ENCODE data around the gene CRACR2B. TPM values are rescaled to one million over a fixed set of nuclear protein-coding genes. Genes with fewer than 3 reads are reported as not detected.
A peak's percentile ranks its signal among the peaks of the same experiment; 100 is the strongest.

CRACR2B gene
- total and polyA plus RNA-seq, 2 of the 13 experiments (the other 11 are each of a cell fraction or from before 2014, with no cell fraction given) = 14.9 to 21.0 TPM

DNA sequence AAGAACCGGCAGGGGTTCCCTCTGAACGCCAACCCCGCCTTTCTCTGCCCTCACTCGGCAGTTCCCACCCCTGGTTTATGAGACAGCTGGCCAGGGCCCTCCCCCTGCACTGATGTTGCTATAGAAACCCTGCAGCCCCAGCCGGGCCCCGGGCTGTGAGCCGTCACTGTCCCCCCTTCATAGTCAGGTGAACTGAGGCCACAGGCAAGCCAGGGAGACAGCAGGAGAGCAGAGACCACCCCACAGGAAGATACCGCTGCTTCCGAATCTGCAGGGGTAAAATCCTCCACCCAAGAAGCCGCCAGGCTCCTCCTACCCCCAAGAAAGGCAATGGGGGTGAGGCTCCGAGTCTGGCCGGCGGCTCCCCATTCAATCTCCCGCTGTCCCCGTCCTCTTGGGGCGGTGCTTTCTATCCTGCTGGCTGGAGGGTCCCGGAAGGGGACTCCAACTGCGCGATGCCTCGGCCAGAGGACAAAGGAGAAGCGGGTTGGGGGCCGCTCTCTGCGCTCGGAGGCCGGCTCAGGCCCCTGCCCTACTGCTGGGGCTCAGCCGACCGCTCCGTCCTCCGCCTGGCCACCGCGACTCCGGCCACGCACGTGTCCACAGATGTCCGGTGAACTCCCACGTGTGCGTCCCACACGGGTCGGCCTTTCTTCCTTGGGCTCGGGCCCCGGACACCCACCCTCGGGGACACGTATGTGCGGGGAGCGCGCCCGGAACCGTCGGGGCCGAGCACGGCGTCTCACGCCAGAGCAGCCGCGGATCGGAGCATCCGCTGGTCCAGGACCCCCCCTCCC is 30.2 kb upstream of the CRACR2B start (continued):
- TF ChIP-seq, protein P1, sequence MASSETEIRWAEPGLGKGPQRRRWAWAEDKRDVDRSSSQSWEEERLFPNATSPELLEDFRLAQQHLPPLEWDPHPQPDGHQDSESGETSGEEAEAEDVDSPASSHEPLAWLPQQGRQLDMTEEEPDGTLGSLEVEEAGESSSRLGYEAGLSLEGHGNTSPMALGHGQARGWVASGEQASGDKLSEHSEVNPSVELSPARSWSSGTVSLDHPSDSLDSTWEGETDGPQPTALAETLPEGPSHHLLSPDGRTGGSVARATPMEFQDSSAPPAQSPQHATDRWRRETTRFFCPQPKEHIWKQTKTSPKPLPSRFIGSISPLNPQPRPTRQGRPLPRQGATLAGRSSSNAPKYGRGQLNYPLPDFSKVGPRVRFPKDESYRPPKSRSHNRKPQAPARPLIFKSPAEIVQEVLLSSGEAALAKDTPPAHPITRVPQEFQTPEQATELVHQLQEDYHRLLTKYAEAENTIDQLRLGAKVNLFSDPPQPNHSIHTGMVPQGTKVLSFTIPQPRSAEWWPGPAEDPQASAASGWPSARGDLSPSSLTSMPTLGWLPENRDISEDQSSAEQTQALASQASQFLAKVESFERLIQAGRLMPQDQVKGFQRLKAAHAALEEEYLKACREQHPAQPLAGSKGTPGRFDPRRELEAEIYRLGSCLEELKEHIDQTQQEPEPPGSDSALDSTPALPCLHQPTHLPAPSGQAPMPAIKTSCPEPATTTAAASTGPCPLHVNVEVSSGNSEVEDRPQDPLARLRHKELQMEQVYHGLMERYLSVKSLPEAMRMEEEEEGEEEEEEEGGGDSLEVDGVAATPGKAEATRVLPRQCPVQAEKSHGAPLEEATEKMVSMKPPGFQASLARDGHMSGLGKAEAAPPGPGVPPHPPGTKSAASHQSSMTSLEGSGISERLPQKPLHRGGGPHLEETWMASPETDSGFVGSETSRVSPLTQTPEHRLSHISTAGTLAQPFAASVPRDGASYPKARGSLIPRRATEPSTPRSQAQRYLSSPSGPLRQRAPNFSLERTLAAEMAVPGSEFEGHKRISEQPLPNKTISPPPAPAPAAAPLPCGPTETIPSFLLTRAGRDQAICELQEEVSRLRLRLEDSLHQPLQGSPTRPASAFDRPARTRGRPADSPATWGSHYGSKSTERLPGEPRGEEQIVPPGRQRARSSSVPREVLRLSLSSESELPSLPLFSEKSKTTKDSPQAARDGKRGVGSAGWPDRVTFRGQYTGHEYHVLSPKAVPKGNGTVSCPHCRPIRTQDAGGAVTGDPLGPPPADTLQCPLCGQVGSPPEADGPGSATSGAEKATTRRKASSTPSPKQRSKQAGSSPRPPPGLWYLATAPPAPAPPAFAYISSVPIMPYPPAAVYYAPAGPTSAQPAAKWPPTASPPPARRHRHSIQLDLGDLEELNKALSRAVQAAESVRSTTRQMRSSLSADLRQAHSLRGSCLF (CRISPR knock-in tag; IDR thresholded peaks at IDR 0.05; ENCODE audit: borderline replicate concordance) = no peak
- TF ChIP-seq RXRA (CRISPR knock-in tag; IDR thresholded peaks at IDR 0.05) (peak; percentile 40), ZNF263 (CRISPR knock-in tag; IDR thresholded peaks at IDR 0.05) (no peak), RFX3 (CRISPR knock-in tag; IDR thresholded peaks at IDR 0.05) (peak; percentile 80), KMT2A (CRISPR knock-in tag; IDR thresholded peaks at IDR 0.05) (peak; percentile 15; the same call in 1 of the 2 replicates), DR1 (CRISPR knock-in tag; IDR thresholded peaks at IDR 0.05) (no peak), MTF1 (CRISPR knock-in tag; IDR thresholded peaks at IDR 0.05) (no peak), TEAD3 (CRISPR knock-in tag; optimal IDR thresholded peaks at IDR 0.05; ENCODE audit: borderline replicate concordance) (no peak), ZNF17 (CRISPR knock-in tag; IDR thresholded peaks at IDR 0.05) (no peak), CREB1 (IDR thresholded peaks at IDR 0.05) (no peak), CREB1 (CRISPR knock-in tag; IDR thresholded peaks at IDR 0.05) (no peak), AGO2 (optimal IDR thresholded peaks at IDR 0.05; ENCODE audit: low read depth, low read length) (no peak), PTBP1 (IDR thresholded peaks at IDR 0.05; ENCODE audit: low read depth, low read length, poor library complexity, severe bottlenecking) (no peak), SIX1 (CRISPR knock-in tag; IDR thresholded peaks at IDR 0.05; ENCODE audit: borderline replicate concordance) (no peak), ZNF749 (CRISPR knock-in tag; IDR thresholded peaks at IDR 0.05; ENCODE audit: borderline replicate concordance) (no peak), ZNF564 (CRISPR knock-in tag; IDR thresholded peaks at IDR 0.05) (no peak; the same call in 1 of the 2 replicates)
- TF ChIP-seq, protein P2, sequence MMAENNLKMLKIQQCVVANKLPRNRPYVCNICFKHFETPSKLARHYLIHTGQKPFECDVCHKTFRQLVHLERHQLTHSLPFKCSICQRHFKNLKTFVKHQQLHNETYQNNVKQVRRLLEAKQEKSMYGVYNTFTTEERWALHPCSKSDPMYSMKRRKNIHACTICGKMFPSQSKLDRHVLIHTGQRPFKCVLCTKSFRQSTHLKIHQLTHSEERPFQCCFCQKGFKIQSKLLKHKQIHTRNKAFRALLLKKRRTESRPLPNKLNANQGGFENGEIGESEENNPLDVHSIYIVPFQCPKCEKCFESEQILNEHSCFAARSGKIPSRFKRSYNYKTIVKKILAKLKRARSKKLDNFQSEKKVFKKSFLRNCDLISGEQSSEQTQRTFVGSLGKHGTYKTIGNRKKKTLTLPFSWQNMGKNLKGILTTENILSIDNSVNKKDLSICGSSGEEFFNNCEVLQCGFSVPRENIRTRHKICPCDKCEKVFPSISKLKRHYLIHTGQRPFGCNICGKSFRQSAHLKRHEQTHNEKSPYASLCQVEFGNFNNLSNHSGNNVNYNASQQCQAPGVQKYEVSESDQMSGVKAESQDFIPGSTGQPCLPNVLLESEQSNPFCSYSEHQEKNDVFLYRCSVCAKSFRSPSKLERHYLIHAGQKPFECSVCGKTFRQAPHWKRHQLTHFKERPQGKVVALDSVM (CRISPR knock-in tag; IDR thresholded peaks at IDR 0.05) = no peak
- TF ChIP-seq, protein P3, sequence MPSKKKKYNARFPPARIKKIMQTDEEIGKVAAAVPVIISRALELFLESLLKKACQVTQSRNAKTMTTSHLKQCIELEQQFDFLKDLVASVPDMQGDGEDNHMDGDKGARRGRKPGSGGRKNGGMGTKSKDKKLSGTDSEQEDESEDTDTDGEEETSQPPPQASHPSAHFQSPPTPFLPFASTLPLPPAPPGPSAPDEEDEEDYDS (CRISPR knock-in tag; IDR thresholded peaks at IDR 0.05) = no peak
- TF ChIP-seq, protein P4, sequence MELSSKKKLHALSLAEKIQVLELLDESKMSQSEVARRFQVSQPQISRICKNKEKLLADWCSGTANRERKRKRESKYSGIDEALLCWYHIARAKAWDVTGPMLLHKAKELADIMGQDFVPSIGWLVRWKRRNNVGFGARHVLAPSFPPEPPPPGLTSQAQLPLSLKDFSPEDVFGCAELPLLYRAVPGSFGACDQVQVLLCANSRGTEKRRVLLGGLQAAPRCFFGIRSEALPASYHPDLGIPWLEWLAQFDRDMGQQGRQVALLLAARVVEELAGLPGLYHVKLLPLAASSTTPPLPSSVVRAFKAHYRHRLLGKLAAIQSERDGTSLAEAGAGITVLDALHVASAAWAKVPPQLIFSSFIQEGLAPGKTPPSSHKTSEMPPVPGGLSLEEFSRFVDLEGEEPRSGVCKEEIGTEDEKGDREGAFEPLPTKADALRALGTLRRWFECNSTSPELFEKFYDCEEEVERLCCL (CRISPR knock-in tag; IDR thresholded peaks at IDR 0.05; ENCODE audit: borderline replicate concordance) = no peak
- TF ChIP-seq, protein P5, sequence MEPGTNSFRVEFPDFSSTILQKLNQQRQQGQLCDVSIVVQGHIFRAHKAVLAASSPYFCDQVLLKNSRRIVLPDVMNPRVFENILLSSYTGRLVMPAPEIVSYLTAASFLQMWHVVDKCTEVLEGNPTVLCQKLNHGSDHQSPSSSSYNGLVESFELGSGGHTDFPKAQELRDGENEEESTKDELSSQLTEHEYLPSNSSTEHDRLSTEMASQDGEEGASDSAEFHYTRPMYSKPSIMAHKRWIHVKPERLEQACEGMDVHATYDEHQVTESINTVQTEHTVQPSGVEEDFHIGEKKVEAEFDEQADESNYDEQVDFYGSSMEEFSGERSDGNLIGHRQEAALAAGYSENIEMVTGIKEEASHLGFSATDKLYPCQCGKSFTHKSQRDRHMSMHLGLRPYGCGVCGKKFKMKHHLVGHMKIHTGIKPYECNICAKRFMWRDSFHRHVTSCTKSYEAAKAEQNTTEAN (CRISPR knock-in tag; conservative IDR thresholded peaks at IDR 0.05) = 0 out of 2 replicates have a peak, but pooled peaks have one; percentile 34

Data from HepG2 (cell line).